CD4-positive, alpha-beta T cell treated with Interleukin-10 for 1 hour (primary cell): ENCODE results near the gene COMP.

ENCODE experiments used
- DNase-seq: peaks from one replicate; pipeline ENCODE4 v3.0.0-alpha.2; 2020

Gene COMP

DNA sequence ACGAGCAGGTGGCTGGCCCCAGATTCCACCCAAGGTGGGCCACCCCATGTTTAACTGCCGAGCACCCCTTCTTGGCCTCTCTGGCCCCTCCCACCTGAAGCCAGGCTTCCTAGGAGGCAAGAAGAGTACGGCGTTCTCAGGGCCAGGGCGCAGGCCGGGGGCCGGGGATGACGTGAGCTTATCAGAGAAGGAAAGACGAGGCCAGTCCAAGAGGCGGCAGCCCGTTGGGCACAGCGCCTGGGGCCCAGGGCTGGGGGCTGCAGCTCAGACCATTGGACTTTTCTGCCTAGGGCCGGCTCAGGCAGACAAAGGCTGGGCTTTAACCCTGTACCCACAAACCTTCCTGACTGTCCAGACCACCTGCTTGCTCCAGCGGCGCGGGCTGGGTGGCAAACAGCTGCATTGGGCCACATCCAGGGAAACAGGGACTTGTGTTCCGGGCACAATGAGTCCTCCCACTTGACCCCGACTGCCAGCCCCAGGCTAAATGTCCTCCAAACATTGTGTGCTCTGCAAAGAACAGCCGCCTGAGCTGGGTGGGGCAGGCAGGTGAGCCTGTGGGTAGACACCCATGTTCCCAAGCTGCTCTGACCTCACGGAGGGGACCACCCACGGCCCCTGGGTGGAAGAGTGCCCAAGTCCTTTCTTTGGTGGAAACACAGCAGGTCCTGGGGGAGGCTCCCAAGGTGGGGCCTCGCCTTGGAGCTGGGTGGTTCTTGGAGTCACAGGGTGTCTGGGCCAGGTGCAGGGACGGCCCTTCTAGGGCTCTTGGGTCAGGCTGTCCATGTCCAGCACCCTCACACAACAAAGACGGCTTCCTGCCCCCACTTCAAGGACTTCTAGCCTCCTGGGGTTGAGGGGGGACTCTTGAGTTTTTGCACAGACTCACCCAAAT, 21.9 kb downstream of the COMP start:
- DNase-seq = no peak

DNA sequence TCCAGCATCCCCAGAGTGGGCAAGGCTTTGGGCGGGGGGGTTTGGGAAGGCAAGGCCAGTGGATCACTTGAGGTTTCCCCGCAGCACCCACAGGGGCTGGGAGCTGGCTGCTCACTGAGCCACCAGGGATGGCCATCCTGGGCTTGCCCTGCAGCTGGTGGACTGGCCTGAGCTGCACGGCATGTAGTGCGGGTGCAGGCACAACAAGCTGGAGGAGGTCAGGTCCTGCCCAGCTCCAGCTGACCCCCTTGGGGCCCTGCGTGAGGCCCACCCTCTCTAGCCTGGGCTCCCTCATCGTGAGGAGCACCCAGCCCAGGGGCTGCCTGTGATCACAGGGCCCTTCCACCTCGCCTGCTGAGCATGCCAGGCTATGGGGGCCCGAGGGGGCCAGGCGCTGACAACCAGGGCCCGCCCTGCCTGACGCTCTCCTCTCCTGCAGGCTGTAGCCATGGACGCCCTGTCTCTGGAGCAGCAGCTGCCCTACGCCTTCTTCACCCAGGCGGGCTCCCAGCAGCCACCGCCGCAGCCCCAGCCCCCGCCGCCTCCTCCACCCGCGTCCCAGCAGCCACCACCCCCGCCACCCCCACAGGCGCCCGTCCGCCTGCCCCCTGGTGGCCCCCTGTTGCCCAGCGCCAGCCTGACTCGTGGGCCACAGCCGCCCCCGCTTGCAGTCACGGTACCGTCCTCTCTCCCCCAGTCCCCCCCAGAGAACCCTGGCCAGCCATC, 22.9 kb downstream of the COMP start:
- no peak for DNase-seq

DNA sequence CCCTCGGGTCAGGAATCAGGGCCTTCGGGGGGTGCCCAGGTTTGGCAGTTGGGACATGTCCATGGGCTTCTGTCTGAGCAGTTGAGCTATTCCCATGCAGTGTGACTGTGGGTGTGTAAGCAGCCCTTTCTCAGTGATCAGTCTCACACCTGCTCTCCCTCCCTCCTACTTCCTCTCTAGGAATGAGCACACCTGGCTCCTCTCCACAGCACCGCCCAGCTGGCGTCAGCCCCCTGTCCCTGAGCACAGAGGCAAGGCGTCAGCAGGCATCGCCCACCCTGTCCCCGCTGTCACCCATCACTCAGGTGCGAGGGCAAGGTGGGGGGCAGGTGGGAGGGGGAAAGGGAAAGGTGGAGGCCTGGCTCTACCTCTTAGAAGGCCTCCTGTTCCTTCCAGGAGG, 25.9 kb downstream of the COMP start:
- no peak for DNase-seq

DNA sequence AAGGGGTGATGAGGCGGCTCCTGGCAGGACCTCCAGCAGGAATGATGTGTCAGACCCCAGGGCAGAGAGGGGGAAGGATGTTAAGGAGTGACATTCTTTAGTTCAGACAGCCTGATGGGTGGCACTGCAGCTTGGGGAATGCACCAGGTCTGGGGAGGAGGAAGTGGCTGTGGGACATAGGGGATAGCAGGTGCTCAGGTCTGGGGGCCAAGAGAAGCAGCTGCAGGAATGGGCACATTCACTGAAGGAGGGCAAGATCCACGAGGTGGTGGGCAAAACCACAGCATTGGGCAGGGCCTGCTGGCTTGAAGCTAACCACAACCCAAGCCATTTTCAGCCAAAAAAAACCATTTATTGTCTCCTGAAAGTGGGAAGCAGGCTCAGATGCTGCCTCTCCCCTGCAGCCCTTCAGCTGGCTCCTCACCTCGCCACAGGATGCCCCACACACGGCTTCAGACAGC, 26.5 kb downstream of the COMP start:
- no peak for DNase-seq

DNA sequence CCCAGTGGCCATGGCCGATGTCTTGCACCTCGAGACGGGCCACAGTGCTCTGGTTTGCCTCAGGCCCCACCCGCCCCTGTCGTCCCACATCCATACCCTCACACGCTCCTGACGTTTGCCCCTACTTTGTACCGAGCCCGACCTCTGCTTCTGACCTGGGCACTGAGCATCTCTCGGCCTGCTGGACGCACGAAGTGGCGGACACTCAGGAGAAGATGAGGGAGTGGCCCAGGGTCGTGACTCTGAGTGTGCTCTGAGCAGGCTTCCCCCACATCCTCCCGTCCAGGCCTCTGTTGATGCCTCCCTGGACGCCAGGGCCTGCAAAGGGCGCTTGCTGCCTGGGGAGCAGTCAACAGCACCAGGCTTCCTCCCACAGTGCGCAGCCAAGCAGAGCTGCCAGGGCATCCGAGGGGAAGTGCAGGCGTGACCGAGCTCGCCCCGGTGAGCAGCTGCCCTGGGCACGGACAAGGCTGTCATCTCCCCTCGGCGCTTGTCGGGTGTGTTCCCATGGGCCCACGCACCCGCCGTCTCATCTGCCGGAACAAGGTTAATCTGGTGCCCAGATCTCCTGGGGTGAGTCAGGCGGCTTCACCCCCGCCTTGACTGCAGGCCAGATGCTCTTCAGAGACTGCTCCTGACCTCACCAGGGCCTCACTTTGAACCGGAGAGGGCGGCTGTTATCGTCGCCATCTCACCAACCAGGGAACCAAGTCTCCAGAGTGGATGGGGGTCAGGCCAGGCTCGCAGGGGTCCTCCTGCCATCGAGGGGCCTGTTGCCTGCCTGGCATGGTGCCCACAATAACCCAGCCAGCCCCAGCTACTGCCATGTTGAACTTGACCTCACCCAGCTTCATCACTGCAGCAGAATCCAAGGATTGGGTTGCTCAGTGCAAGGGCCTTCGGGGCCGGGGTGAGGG, 27.2 kb downstream of the COMP start:
- DNase-seq = no peak

DNA sequence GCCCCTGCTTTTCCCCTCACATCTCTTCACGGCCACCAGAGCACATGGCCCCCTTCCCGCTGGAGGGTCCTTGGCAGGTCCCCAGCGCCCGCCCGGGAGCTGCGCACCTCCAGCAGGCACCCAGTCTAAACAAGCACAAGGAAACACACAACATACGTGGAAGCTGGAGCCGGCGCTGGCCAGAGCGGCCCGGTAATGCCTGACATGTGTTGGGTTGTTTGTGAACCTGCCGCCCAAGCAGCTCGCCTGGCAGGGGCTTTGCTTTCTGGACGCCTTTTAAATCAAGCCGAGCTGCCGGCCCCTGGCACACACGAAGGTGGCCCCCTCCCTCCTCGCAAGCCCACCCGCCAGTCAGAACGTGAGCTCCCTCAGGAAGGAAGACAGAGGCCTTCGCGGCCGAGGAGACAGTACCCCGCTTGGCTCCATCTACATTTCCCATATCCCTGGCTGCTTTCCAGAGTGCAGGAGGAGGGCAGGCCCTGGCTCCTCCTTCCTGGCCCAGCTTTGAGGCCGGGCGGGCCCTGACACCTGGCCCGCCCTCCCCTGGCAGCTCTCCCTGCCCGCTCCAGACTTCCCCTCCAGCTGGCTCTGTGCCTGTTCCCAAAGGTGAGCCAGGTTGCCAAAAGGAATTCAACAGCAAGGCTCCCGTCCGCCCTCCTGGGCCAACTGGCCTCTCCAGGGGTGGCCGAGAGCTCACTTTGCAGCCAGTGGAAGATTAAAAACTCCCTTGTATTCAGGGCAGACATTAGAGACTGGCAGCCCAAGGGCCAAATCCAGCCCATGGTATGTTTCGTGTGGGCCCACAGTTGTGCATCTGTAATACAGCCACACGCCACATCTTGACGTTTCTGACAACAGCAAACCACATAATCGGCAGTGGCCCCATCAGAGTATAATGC, 28.7 kb downstream of the COMP start:
- no peak for DNase-seq

DNA sequence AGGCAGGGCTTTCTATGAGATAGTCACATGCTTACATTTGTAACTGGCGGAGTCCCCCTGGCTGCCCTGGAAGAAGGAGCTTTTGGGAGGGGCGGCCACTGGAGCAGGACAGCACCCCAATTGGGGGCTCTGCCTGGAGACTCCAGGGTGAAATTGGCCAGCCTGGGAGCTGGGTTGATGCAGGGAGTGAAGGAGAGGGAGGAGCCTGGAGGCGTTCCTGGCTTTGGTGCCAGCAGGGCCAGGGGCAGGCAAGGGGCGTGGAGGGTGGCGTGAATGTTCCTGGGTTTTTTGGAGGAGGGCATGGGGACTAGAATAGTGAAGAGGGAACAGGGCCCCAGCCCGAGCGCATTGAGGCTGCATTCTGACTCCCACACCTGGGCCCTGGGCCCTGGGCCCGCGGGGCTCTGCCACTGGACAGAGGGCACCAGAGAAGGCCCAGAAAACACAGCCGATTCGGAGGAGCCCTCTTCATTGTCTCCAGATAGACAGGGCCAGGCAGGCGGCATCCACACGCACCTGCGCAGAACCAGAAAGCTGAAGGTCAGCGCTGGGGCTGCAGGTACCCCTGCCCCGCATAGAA, 29.5 kb downstream of the COMP start:
- DNase-seq = no peak

DNA sequence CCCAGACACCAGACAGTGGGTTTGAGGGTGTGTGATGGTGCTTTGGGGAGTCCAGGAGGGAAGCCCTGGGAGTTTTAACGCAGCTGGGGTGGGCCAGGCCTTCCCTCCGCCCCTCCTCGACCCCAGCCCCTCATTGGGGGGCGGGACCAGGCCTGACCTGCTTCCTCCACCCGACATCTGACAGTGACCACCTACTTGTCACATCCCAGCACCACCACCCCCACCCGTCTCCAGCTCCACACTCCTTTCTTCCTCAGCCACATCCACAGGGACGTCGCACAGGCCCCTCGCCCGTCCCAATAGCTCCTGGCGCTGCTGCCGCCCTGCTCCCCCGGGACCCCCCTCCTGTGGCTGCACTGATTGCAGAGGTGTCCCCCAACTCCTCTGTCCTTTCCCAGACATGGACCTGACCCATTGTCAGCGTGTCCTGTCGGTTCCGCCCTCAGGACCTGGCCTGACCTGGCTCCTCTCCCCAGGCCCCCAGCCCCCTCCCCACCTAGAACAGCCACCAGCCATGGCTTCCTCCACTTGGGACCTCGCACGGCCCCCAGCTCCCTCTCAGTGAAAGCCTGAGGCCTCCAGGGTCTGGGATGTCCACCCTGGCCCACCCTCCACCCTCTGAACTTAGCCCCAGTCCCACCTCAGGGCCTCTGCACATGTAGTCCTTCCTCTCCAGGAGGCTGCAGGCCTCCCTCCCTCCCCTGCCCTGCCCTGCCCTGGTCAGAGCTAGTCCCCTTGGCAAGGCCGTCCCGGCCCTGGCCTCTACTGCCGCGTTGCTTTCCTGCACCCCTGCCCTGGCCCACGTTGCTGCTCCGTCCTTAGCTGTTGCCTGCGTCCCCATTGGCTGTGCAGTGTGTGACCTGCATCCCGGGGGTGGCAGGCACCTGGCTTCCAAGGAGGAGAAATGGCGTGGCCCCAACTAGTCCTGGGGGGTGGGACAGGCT, 30.4 kb downstream of the COMP start:
- no peak for DNase-seq

DNA sequence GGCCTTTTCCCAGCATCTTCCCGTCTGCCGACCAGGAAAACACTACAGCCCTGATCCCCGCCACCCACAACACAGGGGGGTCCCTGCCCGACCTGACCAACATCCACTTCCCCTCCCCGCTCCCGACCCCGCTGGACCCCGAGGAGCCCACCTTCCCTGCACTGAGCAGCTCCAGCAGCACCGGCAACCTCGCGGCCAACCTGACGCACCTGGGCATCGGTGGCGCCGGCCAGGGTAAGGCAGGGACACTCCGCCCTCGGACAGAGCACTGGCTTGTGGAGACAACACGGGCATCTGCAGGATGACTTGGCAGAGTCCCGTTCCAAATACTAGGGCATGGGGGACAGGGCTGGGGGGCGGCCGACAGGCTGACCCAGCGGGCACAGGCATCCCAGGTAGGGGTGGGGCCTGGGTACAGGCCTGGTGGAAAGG, 31.1 kb downstream of the COMP start:
- DNase-seq = no peak

DNA sequence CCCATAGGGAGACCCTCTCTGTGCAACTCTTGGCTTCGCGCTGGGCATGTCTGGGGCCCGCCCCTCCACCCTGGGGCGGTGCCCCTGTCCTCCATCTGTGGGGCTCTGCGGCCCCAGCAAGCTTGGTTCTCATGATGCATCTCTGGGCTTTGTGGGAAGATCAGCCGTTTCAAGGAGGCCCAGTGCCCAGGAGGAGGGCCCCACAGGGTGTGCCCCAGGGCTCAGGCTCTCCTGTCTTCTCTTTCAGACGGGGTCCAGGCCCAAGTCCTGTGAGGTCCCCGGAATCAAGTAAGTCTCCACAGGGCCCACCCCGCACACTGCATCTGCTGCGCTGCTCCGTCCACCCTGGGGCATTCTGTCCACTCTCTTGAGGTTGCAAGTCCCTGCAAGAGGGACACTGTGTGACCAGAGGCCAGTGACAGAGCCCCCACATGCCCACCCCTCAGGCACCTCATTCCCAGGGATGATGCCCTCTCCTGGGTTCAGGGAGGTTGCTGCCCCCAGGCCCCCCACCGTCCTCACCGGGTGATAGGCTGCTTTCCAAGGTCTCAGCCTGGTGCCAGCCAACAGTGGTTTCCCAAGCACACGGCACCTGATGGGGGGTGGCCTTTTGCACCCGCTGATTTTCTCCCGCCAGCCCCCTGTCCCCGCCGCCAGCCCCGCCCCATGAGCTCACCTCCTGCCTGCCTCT, 31.7 kb downstream of the COMP start:
- no peak for DNase-seq

DNA sequence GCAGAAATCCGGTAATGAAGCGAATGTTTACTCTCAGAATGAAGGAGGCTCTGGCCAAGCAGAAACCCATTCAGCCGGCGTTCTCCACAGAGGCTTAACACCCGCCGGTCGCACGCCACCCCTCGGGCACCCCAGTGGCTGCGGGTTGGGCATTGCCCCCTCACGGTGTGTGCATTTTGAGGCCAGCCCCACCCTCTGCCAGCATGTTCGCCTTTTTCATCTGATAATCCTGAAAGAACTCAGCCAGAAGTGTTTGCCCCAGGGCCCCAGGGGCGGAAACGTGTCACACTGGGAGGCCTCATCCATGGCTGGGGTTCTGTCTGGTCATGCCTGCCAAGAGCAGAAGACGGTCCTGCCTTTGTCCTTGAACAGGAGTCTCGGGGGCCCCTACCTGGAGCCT, 34.2 kb downstream of the COMP start:
- DNase-seq = no peak

DNA sequence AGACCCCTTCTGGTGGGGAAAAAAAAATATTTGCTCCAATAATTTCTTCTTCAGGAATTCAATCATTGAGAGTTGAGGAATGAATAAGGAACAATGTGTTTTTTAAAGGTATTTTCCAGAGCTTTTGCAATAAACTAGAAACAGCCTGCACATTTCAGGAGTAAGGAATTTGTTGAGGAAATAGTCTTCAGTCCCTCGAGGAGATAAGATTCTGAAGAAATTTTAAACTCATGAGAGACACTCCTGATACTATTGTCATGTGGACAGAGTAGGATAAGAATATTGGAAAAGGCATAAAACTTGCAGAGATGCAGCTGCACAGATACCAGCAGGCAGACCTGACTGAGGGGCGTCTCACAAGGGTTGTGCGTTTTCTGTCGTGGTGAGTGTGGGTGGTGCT, 36.6 kb downstream of the COMP start:
- no peak for DNase-seq

DNA sequence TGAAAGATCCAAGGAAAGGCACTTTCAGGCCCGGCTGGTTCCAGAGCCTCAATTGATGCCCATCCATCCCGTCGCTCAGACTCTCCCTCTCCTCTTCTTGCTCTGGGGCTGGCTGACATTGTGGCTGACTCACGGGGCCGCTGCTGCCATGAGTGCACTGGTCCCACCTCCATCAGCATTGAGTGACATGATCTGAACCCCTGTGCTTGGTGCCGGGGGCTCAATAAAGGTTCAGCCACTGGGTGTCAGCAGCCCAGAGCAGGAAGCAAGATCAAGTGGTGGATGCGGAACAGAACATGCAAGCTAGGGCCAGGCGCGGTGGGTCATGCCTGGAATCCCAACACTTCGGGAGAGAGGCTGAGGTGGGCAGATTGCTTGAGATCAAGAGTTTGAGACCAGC, 39.5 kb downstream of the COMP start:
- DNase-seq = no peak

DNA sequence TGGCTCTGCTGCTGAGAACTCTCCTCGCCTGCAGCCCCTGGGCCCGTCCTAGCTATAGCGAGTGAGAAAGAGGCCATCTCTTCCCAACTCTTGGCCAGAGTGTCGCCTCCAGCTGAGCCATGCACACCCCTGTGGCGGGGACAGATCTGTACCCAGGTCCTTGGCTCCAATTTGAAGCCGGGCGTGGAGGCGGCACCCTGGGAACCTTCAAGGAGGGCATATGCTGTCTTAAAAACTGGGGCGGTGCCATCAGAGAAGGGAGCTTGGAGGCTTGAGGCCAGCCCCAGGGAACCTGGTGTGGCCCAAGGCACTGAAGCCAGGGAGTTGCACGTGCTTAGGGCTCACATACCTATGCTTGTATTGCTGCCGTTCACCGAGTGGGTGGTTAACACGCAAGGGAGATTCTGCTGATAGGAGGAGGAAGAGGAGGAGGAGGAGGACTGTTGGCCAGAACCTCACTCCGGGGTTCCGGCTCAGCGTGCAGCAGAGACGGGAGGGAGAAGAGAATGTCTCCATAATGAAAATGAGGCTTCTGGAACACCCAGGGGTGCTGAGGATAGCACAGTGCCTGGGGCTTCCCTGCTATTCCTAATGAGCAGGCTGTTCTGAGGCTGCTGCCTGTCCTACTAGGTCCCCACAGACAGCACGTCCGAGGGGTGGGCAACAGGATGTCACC, 40.7 kb downstream of the COMP start:
- no peak for DNase-seq

DNA sequence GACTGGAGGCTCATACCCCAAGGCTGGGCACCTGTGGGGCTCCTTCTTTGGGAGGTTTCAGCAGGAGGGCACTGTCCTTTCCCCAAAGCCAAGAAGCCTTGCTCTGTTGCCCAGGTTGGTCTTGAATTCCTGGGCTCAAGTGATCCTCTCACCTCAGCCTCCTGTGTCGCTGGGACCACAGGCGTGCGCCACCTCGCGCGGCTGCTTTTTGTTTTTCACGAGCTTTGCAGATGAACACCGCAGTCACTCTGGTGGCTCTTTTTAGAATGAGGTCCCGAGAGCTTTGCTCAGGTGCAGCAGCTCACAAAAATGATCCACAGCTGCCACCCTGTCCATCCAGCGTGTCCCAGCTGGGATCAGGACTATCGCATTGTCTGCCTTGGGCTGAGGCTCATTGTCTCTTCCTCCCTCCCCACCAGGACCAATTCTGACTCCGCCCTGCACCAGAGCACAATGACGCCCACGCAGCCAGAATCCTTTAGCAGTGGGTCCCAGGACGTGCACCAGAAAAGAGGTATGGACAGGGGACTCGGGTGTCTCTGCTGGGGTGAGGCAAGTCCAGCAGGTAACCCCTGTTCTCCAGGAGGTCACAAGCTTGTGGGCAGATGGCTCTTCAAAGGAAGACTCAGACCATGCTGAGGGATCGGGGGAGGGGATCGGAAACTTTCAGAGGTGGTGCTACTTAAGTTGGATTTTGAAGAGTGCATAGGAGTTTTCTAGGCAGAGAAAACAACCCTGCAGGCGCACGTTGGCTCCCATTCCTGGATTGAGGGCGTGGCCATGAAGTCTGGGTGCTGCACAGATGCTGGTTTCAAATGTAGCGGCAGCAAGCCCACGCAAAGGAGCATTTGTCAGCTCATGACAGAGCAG, 41.5 kb downstream of the COMP start:
- no peak for DNase-seq

DNA sequence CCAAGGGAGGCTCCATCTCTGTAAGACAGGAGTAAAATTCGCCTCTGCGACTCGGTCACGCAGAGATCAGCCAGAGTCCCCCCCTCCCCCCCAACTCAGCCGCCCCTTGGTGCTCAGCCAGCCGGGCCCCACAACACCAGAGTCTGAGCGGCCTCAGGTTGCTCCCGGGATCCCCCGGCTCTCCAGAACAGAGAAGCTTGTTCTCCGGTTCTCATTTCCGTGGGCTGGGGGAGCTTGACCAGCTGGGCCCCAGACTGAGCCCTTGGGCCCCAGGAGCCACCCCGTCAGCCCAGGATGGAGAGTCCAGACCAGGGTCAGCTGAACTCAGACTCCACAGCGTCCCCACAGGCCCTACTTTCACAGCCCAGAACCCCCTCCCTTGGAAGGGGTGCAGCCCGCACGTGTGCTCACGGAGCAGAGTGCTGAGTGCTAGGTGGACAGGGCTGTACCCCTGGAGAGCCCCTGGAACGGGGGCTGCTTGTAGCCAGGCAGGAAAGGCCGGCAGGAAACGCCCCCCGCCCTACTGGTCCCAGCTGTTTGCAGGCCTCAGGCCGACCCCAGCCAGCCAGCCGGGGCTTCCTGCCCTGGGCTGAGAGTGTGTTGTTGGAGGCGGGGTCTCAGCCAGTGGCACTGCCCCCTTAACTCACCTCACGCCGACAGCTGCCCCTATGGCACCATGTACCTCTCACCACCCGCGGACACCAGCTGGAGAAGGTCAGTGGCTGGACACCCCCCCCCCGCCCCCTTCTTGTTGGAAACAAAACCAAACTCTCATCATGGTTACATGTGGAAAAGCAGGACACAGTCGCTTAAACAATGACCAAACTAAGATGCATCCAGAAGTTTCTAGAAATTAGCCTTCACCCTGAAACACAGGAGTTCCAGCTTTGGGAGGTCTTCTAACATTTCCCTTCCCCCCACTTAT, 44.4 kb downstream of the COMP start:
- no peak for DNase-seq

DNA sequence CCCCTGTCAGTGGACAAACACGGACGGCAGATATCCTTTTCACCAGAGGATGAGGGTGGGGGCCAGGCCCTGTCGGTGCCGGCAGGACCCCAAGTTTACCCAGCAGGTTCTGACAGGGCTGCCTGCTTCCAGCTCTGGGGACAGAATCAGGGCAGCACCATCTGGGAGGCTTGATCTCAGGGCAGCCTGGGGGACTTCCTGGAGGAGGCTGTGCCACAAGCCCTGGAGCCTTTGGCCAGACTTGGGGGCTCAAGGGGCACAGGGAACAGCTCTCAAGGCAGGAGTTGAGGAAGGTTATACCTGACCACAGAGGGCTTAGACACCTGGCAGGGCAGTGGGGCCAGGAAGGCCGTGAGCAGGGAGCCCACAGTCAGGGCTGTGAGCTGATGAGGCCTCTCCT, 45.2 kb downstream of the COMP start:
- no peak for DNase-seq
